PC-3 (cell line): ENCODE measurements around the gene BRF1.

Experiments used
- CTCF ChIP-seq: fragments of 300-600 bp; sonication (generic); conservative IDR thresholded peaks from 2 replicates; pipeline ENCODE4 v1.5.1; 2017; ENCODE audit warnings: antibody characterized with exemption, low read depth, mild to moderate bottlenecking, low read length
- EZH2phosphoT487 ChIP-seq: fragments of 300-600 bp; sonication (generic); IDR thresholded peaks from 2 replicates; pipeline ENCODE4 v1.6.1; 2018; ENCODE audit warnings: mild to moderate bottlenecking, antibody characterized with exemption, low read length, borderline replicate concordance

GRCh38 chr14:105206873-105207272 lies 93.9 kb downstream of the BRF1 start:
- no peak for TF ChIP-seq CTCF
- TF ChIP-seq EZH2phosphoT487, result no peak
